ENCODE data around the gene EPS8.

DNA sequence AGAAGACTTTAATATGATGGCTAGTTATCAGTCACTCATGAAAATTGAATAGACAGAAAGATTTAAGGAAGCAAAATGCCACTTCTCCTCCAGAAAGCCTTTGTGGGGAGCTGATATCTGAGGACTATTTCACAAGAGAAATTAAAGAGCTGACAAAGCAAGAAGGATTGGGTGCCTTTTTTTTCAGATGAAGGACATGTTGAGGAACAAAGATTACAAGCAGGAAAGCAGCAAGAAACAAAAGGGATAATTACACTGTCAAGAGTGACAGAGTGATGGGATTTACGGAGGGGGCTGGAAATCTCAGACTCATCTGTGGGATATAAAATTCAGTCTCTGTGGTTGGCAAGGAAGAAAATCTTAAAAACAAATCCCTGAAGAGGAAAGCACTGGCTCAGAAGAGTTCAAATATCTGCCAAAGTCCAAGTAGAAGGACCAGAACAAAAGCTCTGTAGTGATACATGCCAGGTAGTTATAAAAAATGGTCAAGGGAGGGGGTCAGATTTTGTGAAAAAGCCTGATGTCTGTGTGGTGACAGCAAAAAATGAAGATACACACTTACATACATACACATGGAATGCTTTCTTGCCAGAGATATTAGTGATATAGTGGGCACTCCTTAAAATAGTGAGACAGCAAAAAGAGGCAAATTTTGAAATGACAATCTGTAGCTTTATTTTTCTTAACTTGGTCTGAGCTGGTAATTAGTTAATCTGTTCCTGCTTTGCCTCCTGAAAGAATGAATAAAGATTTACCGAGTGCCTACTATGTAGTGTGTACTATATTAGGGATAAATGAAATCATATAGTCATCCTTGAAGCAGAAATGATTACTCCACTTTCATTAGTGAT, 62.9 kb downstream of the EPS8 start:
- TF ChIP-seq POLR2AphosphoS5 (IDR thresholded peaks at IDR 0.05) = no peak
- no peak for TF ChIP-seq EP300 (IDR thresholded peaks at IDR 0.05)
